Cardiac fibroblast (primary cell): ENCODE results near the gene GPX3.

Experiments used
- DNase-seq, 2 donors: peaks; one replicate each; pipeline versions ENCODE4 v3.0.0 to v3.0.0-alpha.2; 2010; ENCODE audit warnings: low read depth in 2 of 2
- H3K4me3 ChIP-seq, 2 donors: replicated peaks in 1 of 2; 1 replicate in 1 of 2; 2 replicates in 1 of 2; pipeline ENCODE4 v1.5.1; 2011; ENCODE audit warnings: low read depth in 2 of 2, low read length in 2 of 2, mild to moderate bottlenecking in 2 of 2, moderate library complexity in 1 of 2
- CTCF ChIP-seq: IDR thresholded peaks from one replicate; pipeline ENCODE4 v1.5.1; 2011; ENCODE audit warnings: low read depth, mild to moderate bottlenecking, low read length, inconsistent platforms

GPX3 gene

GRCh38 chr5:150993826-150994412 lies 26.5 kb upstream of the GPX3 start:
- TF ChIP-seq CTCF = no peak
- H3K4me3 ChIP-seq = no peak overlapping the region
- no peak for DNase-seq

GRCh38 chr5:150999704-151000442 lies 20.5 kb upstream of the GPX3 start:
- no peak overlapping the region for H3K4me3 ChIP-seq
- peak; percentile 40 to 60 for DNase-seq
- TF ChIP-seq CTCF = no peak

GRCh38 chr5:151001436-151001835 lies 19.0 kb upstream of the GPX3 start:
- no peak for TF ChIP-seq CTCF
- no peak for DNase-seq
- H3K4me3 ChIP-seq = no peak overlapping the region

GRCh38 chr5:151002250-151002649 lies 18.1 kb upstream of the GPX3 start:
- H3K4me3 ChIP-seq = no peak overlapping the region
- peak; percentile 71 for DNase-seq
- TF ChIP-seq CTCF = peak; percentile 49

GRCh38 chr5:151002681-151003502 lies 17.5 kb upstream of the GPX3 start:
- DNase-seq = no peak
- H3K4me3 ChIP-seq = no peak overlapping the region
- no peak for TF ChIP-seq CTCF

- DNase-seq = no peak
- no peak for TF ChIP-seq CTCF
- no peak overlapping the region for H3K4me3 ChIP-seq
These were observed 16.9 kb upstream of the GPX3 start for GRCh38 chr5:151003503-151003860.
